ENCODE results near the gene SAMD13.

SAMD13 gene

DNA sequence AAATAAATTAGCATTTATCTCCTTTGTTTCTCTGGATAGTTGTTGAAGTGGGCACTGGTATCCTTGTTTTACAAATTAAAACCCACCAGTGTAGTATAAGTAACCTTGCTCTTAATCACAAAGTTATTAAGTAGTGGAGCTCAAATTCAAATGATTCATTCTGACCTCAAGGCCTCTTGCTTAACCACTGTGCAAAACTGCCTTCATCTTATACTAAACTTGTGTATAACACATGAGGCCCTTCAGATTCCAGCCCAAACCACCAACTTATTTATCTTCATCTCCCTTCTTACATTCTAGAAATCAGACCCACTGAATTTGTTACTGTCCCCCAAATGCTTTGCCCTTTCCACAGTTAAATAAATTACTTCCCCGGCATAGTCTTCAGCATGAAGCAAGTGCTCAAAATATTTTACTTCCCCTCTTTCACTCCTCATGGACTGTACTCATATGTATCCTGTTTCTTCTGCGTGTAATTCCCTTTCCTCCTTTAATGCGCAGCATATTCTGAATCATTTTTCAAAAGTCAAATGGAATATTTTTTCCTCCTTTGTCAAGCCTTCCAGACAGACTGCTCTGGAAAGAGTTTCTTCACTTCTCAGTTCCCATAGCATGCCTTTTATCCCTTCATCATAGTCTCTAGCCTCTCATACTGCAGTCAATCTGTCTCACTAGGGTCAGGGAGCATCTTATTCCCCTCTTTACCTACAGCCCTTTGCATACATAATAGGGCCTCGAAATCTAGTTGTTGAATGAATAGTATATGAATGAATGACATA is 77.8 kb downstream of the SAMD13 start:
- TF ChIP-seq, protein P1, sequence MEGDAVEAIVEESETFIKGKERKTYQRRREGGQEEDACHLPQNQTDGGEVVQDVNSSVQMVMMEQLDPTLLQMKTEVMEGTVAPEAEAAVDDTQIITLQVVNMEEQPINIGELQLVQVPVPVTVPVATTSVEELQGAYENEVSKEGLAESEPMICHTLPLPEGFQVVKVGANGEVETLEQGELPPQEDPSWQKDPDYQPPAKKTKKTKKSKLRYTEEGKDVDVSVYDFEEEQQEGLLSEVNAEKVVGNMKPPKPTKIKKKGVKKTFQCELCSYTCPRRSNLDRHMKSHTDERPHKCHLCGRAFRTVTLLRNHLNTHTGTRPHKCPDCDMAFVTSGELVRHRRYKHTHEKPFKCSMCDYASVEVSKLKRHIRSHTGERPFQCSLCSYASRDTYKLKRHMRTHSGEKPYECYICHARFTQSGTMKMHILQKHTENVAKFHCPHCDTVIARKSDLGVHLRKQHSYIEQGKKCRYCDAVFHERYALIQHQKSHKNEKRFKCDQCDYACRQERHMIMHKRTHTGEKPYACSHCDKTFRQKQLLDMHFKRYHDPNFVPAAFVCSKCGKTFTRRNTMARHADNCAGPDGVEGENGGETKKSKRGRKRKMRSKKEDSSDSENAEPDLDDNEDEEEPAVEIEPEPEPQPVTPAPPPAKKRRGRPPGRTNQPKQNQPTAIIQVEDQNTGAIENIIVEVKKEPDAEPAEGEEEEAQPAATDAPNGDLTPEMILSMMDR (IDR thresholded peaks at IDR 0.05; ENCODE audit: extremely low read depth, insufficient read depth, missing control alignments) = no peak
- DNase-seq (ENCODE audit: low spot score) = no peak
- in situ Hi-C loops (cut with MboI; ENCODE audit: low pct_unique_long_range_greater_than_20kb, low sequenced_read_pairs, unreplicated experiment) = no loop called here

DNA sequence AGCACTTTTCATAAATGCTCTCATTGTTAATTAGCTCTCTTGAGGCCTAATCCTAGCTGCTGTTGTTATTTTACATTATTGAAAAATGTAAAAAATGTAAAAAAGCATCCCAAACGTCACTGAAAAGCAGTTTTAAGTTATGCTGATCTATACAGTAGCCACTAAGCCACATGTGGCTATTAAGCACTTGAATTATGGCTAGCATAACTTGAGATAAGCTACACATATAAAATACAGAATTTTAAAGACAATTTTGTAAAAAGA is 78.3 kb downstream of the SAMD13 start:
- no peak for DNase-seq (ENCODE audit: low spot score)
- in situ Hi-C loops (cut with MboI; ENCODE audit: low pct_unique_long_range_greater_than_20kb, low sequenced_read_pairs, unreplicated experiment) = no loop called here
- TF ChIP-seq, protein P1 (IDR thresholded peaks at IDR 0.05; ENCODE audit: extremely low read depth, insufficient read depth, missing control alignments) = no peak

DNA sequence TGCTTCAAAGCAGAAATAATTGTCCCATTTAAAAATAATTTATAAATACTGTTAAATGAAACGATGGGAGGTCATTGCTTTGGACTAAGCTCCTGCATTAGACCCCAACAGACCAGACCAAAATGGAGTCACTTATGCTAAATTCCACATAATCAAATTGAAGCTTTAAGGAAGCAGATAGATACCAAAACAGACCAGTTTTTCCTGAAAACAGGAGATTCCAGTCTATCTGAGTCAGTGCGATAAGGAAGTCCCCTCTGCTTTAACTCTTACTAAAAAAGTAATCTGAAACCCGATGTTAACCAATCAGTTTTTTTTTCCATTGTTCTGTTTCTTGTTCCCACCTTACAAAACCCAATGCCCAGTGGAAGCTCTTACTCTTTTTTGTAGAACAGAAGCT is 80.6 kb downstream of the SAMD13 start:
- no peak for DNase-seq (ENCODE audit: low spot score)
- in situ Hi-C loops (cut with MboI; ENCODE audit: low pct_unique_long_range_greater_than_20kb, low sequenced_read_pairs, unreplicated experiment) = no loop called here
- TF ChIP-seq, protein P1 (IDR thresholded peaks at IDR 0.05; ENCODE audit: extremely low read depth, insufficient read depth, missing control alignments) = no peak

DNA sequence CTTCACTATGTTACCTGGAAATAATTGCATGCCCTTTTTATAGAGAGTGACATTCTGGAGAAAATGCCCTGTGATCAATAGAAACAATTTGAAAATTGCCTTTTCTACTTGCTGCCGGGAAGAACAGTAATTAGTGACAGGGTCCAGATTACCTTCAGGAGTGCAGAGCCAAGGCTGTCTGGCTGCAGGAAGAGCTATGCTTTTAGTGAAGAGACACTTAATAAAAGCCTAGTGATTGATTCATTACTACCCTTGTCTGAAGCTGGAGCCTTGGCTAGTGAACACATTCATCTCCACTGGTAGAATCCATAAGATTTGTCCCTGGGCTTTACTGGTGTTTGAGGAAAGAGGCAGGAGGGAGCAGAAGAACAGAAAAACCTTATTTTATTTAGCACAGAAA is 83.8 kb downstream of the SAMD13 start:
- TF ChIP-seq, protein P1 (IDR thresholded peaks at IDR 0.05; ENCODE audit: extremely low read depth, insufficient read depth, missing control alignments) = no peak
- in situ Hi-C loops (cut with MboI; ENCODE audit: low pct_unique_long_range_greater_than_20kb, low sequenced_read_pairs, unreplicated experiment) = no loop called here
- DNase-seq (ENCODE audit: low spot score) = no peak

DNA sequence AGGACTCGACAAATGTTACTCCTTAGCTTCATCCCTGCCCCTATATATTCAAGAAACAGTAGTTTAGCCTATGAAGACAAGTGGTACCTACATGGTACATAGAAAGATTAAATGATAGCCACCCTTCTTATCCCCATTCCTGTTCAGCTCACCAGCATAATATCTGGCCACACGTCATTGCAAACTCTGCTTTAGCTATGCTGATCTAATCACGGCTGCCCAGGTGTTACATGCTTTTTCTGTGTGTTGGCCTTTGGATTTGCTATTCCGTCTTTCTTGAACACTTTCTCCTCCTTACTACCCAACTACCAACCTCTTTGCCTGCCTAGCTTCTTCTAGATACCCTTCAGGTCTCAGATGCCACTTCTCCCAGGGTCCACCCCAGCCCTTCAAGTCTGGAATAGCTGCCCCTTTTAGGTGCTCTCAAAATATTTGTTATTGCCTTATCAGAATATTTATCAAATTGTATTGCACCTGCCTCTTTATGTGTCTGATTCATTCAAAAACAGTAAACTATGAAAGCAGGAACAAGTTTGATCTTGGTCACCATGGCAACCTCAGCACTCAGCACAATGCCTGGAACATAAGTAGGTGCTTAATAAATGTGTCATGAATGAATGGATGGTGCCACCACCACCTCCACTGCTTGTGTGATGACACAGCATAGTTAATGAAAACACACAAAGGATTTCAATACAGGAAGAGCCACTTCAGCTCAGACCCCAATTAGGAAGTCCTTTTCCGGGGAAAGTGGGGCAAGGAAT is 85.4 kb downstream of the SAMD13 start:
- in situ Hi-C loops (cut with MboI; ENCODE audit: low pct_unique_long_range_greater_than_20kb, low sequenced_read_pairs, unreplicated experiment) = no loop called here

DNA sequence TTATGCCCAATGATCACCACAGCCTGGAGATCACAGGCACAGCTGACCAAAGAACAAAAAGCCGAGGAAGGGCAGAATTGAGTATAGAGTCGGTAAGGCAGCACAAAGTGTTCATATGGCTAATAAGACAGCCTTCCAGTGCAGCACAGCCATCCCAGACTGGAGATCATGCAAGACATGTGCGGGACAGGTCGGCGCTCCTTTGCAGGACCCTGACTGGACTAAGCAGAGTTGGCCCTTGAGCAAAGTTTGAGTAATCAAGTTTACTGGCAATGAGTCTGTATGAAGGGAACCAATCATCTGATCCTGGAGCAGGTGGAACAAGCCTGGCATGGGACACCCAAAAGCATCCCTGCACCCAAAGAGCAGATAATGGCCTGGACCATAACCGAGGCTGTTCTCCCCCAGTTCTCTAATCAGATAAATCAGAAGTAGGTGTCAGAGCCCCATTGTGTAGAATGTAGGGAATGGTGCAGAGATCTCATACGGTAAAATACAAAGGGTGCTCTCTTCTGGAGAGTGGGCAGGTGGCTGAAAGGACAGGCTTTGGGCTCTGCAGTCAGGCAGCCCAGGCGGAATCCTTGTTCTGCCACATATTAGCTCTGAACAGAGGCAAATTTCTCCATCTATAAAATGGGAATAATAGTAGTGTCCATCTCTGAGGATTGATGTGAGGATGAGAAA is 86.1 kb downstream of the SAMD13 start:
- TF ChIP-seq, protein P1 (IDR thresholded peaks at IDR 0.05; ENCODE audit: extremely low read depth, insufficient read depth, missing control alignments) = no peak
- DNase-seq (ENCODE audit: low spot score) = no peak
- in situ Hi-C loops (cut with MboI; ENCODE audit: low pct_unique_long_range_greater_than_20kb, low sequenced_read_pairs, unreplicated experiment) = no loop called here

More for the DNA sequence above, 85.4 kb downstream of the SAMD13 start:
- no peak for DNase-seq (ENCODE audit: low spot score)
- TF ChIP-seq, protein P1 (IDR thresholded peaks at IDR 0.05; ENCODE audit: extremely low read depth, insufficient read depth, missing control alignments) = no peak

Data from GM13977 (cell line).